Coronary artery (tissue), 2 donors: Measurements from ENCODE around the gene CRYBG2.
"Not testable (repeated sequence)": the region's sequence is repeated elsewhere in the genome, so short reads cannot be mapped to it uniquely, and the experiment has no call there.

Source experiments
- DNase-seq: peaks from one replicate; pipeline ENCODE4 v3.0.0-alpha.2; 2017; ENCODE audit warnings: low spot score
- H3K27ac ChIP-seq, 2 donors: fragments of 200-600 bp; sonication (generic); one replicate each; pipeline ENCODE4 v1.5.1; 2016 to 2019
- H3K4me3 ChIP-seq: fragments of 200-600 bp; sonication (generic); 2 replicates; pipeline ENCODE4 v1.5.1; 2016; ENCODE audit warnings: mild to moderate bottlenecking, moderate library complexity
- TF ChIP-seq, protein P1 (sequence below): fragments of 200-600 bp; sonication (generic); IDR thresholded peaks from one replicate; pipeline ENCODE4 v1.5.1; 2019; ENCODE audit warnings: antibody characterized with exemption

The CRYBG2 gene

DNA sequence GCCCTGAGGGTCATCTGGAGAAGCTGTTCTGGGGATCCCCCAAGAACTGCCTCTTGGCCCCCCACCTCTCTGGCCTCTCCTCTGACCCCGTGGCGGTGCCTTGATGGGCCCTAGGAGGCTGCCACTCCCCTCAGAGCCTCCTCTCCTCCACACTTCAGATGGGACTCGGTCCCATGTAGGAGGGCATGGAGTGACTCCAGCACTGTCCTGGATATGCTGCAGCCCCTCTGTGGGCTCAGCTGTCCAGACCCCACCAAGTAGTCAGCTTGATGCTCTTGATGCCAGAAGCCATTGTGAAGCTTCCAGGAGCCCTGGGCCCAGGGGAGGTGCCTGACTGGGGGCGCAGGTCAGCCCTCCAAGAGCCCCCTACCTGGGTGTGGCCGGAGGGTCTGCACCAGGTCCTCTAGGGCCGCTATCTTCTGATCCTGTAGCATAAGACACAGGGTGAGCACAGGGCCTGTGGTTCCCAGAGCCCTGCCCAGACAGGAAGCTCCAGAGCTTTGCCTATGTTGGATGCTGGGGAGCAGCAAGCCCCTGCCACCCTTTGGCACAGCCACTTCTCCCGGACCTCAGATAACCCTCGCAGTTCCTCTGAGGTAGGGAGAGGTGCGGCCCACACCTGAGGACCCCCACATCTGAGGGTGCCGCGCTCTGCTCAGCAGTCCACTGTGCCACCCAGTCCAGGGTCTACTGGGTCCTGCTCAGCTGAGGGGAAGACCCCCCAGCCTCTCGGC lies 56.7 kb downstream of the CRYBG2 start:
- DNase-seq = no peak
- no peak overlapping the region for H3K27ac ChIP-seq
- H3K4me3 ChIP-seq = no peak overlapping the region
- TF ChIP-seq, protein P1, sequence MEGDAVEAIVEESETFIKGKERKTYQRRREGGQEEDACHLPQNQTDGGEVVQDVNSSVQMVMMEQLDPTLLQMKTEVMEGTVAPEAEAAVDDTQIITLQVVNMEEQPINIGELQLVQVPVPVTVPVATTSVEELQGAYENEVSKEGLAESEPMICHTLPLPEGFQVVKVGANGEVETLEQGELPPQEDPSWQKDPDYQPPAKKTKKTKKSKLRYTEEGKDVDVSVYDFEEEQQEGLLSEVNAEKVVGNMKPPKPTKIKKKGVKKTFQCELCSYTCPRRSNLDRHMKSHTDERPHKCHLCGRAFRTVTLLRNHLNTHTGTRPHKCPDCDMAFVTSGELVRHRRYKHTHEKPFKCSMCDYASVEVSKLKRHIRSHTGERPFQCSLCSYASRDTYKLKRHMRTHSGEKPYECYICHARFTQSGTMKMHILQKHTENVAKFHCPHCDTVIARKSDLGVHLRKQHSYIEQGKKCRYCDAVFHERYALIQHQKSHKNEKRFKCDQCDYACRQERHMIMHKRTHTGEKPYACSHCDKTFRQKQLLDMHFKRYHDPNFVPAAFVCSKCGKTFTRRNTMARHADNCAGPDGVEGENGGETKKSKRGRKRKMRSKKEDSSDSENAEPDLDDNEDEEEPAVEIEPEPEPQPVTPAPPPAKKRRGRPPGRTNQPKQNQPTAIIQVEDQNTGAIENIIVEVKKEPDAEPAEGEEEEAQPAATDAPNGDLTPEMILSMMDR = no peak

DNA sequence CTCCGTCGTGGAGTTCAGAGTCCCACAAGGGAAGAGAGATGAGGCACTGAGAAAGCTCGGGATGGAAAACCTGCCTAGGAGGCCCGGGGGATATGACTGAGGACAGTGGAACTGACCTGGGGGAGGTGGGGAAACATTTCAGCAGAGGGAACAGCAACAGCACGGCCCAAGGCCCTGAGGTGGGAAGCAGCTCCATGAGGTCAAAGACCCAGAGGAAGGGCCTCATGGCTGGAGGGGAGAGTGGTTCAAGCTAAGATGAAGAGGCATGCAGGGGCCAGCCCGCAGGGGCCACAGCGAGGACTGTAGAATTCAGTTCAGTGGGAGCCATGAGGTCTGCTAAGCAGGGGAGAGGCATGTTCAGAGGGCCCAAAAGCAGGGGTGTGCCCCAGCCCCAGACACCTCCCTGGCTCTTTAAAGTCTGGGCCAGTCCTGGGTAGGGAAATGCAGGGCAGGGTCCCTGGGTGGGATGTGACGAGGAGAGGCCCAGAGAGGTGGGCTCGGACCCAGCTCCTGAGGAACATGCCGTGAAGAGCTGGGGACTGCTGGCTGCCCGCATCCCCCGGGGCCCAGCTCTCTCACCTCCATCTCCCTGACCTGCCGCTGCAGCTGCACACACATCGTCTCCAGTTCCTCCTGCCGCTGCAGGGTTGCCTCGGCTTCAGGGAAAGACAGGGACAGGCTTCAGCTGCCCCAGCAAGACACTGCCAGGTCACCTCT lies 57.4 kb downstream of the CRYBG2 start:
- Histone ChIP-seq H3K4me3 (no peak overlapping the region), H3K27ac (no peak overlapping the region)
- DNase-seq = no peak
- TF ChIP-seq, protein P1 = no peak

DNA sequence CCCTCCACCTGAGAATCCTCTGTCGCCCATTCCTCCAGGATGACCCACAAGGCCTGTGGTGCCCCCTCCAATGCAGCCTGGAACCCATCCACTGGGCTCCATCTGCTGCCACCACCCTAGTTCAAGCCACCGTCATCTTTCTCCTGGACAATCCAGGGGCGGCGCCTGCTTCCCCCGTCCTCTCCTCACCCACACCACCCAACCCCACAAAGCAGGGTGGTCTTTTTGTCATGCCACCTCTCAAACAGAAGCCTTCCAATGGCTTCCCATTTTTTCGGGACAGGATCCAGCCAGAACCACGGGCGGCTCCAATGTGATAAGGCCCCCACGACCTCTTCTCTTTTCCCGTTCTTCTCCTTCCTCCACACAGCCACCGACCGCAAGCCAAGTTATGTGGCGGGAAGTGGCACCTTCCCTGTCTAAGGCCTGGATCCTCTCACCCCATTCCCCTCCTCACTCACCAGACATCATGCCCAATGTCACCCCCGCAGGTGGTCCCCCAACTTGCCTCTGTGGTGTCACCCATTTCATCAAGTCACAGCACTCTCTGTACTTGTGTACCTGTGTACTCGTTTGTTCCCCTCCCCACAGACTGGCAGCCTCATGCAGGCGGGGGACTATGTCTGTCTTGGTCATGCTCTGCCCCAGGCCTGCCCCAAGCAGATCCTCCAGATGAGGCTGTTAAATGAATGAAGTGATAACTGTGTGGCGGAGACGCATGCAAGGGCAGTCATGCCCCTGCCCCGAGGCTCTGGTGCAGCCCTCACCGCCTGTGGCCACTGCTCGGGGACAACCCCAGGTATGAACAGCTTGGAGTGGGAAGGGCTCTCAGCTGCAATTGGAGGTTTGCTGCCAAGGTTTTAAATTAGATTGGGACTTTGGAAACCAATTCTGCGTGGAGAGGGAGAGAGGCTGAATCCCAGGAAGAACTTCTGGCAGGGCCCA lies 58.5 kb downstream of the CRYBG2 start:
- DNase-seq = no peak
- H3K4me3 ChIP-seq = no peak overlapping the region
- TF ChIP-seq, protein P1 = no peak
- no peak overlapping the region for H3K27ac ChIP-seq

DNA sequence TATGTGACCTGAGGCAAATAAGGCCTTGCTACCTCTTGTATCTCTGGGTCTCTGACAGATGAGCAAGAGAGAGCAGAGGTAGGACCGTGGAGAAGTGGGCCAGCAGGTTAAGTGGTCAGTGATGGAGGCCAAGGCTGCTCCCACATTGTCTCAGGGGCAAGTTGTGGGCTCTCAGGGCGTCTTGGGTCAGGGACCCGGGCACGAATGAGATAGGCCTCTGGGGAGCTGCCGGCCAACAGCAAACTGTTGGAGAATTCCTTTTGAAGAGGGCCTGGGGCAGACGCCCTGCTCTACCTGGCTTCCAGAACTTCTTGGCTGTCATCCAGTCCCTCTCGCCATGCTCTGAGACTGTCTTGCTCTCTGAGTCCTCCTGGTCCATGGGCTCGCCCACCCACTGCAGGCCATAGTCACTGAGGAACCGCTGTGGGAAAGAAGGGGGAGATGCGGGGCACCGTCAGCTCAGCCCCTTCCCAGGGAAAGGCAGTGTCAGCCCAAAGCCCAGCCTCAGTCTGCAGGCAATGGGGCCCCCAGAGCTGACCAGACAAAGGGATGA lies 59.9 kb downstream of the CRYBG2 start:
- Histone ChIP-seq H3K4me3 (no peak overlapping the region), H3K27ac (no peak overlapping the region)
- no peak for DNase-seq
- TF ChIP-seq, protein P1 = no peak

DNA sequence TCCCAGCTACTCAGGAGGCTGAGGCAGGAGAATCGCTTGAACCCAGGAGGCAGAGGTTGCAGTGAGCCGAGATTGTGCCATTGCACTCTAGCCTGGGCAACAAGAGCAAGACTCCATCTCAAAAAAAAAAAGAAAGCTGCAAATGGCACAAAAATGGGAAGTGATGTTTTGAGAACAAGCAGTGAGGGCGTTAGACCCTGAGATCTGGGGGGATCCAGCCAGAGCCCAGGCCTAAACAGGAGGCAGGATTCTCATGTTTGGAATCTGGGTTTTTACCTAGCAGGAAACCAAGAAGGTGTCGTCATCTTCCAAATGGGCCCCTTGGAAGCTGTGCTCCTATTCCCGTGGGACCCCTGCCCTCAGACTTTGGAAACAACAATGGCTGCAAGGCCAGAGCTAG lies 61.2 kb downstream of the CRYBG2 start:
- DNase-seq, H3K4me3 ChIP-seq, H3K27ac ChIP-seq: not testable (repeated sequence)

DNA sequence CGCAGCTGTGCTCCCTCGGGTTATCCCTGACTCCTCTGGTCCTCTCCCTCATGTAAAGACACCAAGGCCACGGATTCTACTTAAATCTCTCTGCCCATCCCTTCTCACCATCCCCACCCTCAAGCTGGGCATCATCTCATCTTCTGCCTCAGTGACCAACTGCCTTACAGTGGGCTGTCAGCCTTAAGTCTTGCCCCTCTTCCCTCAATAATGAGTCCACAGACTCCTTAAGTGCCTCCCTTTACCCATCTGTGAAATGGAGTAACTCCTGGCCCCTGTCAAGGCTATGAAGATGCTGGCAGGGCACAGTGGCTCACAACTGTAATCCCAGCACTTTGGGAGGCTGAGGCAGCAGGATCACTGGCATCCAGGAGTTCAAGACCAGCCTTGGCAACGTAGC lies 62.0 kb downstream of the CRYBG2 start:
- TF ChIP-seq, protein P1 = no peak
- H3K4me3 ChIP-seq = no peak overlapping the region
- DNase-seq = no peak
- no peak overlapping the region for H3K27ac ChIP-seq

DNA sequence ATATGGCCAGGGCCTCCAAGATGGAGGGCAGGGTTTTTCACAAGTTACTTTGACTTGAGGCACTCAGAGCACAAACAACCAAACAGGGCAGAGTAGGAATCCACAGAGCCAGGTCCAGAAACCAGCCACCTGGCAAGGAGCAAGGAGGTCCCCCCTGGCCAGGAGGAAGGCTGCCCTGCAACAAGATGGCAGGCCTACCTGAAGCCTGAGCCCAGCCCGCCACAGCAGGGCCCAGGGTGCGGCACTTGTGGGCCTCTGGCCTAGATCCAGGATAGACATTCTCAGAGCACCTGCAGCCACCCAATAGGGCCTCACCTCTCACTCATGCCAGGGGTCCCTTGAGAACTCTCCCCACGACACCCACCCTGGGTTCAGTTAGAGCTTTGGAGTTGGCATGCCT lies 62.5 kb downstream of the CRYBG2 start:
- DNase-seq = no peak
- H3K4me3 ChIP-seq = no peak overlapping the region
- TF ChIP-seq, protein P1 = no peak
- H3K27ac ChIP-seq = no peak overlapping the region
